Peyer's patch (tissue), 4 donors: Measurements from ENCODE around the gene MCOLN1.

Source experiments
- POLR2A ChIP-seq, 2 donors: fragments of 450-650 bp; IDR thresholded peaks; one replicate each; pipeline ENCODE4 v1.5.1; 2017; ENCODE audit warnings: antibody characterized with exemption in 2 of 2, mild to moderate bottlenecking in 2 of 2, moderate library complexity in 2 of 2
- TF ChIP-seq, protein P1 (sequence below), 6 experiments: fragments of 450-650 bp in 4 of 6; fragments of 200-600 bp in 2 of 6; sonication (generic) in 1 of 6; IDR thresholded peaks; one replicate each; pipeline ENCODE4 v1.5.1; 2017 to 2019; ENCODE audit warnings: antibody characterized with exemption in 6 of 6, mild to moderate bottlenecking in 3 of 6, moderate library complexity in 1 of 6

GRCh38 chr19:7559102-7559501 is 36.7 kb downstream of the MCOLN1 start:
- TF ChIP-seq, protein P1, sequence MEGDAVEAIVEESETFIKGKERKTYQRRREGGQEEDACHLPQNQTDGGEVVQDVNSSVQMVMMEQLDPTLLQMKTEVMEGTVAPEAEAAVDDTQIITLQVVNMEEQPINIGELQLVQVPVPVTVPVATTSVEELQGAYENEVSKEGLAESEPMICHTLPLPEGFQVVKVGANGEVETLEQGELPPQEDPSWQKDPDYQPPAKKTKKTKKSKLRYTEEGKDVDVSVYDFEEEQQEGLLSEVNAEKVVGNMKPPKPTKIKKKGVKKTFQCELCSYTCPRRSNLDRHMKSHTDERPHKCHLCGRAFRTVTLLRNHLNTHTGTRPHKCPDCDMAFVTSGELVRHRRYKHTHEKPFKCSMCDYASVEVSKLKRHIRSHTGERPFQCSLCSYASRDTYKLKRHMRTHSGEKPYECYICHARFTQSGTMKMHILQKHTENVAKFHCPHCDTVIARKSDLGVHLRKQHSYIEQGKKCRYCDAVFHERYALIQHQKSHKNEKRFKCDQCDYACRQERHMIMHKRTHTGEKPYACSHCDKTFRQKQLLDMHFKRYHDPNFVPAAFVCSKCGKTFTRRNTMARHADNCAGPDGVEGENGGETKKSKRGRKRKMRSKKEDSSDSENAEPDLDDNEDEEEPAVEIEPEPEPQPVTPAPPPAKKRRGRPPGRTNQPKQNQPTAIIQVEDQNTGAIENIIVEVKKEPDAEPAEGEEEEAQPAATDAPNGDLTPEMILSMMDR (IDR thresholded peaks at IDR 0.05) = no peak
- no peak for TF ChIP-seq POLR2A (IDR thresholded peaks at IDR 0.05)
